ENCODE results near the gene PDZD2.
A peak's percentile ranks its signal among the peaks of the same experiment; 100 is the strongest.
"Not testable (repeated sequence)": the region's sequence is repeated elsewhere in the genome, so short reads cannot be mapped to it uniquely, and the experiment has no call there.

The PDZD2 gene

DNA sequence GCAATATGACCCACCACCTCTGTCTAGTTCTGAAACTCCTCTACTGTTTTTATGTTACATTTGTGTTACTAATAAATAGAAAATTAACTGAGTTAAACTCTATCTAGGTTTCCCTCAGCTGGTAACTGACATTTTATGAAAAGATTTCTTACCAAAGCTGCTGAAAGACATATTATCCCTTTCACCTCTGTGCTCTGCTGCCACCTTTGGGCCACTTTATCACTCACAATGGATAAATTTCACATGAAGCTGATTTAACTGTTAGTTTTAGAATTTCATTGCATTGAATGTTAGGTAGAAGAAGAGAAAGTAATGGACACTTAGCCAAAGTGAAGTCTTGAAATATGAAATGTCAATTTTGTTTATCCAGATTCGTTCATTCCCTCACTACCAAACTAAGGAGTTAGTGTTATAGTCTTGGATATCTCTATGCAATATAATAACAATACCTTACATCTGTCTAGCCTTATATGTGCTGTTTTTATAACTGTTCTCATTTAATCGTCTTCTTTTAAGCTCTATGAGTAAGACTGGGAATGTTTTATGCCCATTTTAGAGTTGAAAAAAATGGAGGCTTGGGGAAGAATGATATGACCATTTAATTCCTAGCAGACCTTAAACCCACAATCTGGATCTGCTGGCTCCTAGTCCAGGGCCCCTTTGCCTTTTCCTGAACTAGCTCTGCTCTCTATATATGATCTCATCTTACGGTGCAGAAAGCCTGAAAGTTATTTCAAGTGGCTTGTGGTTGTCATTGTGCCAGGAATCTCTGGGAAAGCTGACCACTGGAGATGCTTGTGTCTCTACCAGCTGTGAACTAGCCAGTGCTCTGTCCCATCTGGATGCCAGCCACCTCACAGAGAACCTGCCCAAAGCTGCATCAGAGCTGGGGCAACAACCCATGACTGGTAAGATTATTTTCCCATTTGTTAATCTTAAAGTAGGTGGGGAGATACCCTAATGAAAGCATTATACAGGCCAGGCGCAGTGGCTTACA lies 438.1 kb downstream of the PDZD2 start:
- Histone ChIP-seq H3K4me3 (ENCODE audit: low read length) (no peak overlapping the region), H3K27me3 (ENCODE audit: low read depth, low read length) (no peaks in the 10 kb centered on the region), H3K27ac (ENCODE audit: low read length) (no peak overlapping the region), H3K9ac (ENCODE audit: low read length) (no peak overlapping the region), H3K9me3 (ENCODE audit: insufficient read depth, low read length) (no peaks in the 10 kb centered on the region), H3K4me2 (ENCODE audit: low read length) (no peak overlapping the region), H3K36me3 (replicated peaks; ENCODE audit: low read depth, low read length) (no peaks in the 10 kb centered on the region), H3K79me2 (ENCODE audit: low read length) (no peaks in the 10 kb centered on the region), H3K4me1 (ENCODE audit: low read length) (no peaks in the 10 kb centered on the region), H4K20me1 (ENCODE audit: insufficient read depth, low read length) (no peaks in the 10 kb centered on the region), H2AFZ (ENCODE audit: low read depth, low read length) (no peak overlapping the region)
- no peak for TF ChIP-seq EZH2phosphoT487 (IDR thresholded peaks at IDR 0.05; ENCODE audit: low read depth)
- TF ChIP-seq, protein P1, sequence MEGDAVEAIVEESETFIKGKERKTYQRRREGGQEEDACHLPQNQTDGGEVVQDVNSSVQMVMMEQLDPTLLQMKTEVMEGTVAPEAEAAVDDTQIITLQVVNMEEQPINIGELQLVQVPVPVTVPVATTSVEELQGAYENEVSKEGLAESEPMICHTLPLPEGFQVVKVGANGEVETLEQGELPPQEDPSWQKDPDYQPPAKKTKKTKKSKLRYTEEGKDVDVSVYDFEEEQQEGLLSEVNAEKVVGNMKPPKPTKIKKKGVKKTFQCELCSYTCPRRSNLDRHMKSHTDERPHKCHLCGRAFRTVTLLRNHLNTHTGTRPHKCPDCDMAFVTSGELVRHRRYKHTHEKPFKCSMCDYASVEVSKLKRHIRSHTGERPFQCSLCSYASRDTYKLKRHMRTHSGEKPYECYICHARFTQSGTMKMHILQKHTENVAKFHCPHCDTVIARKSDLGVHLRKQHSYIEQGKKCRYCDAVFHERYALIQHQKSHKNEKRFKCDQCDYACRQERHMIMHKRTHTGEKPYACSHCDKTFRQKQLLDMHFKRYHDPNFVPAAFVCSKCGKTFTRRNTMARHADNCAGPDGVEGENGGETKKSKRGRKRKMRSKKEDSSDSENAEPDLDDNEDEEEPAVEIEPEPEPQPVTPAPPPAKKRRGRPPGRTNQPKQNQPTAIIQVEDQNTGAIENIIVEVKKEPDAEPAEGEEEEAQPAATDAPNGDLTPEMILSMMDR (IDR thresholded peaks at IDR 0.05; ENCODE audit: low read depth, low read length): peak; percentile 84

DNA sequence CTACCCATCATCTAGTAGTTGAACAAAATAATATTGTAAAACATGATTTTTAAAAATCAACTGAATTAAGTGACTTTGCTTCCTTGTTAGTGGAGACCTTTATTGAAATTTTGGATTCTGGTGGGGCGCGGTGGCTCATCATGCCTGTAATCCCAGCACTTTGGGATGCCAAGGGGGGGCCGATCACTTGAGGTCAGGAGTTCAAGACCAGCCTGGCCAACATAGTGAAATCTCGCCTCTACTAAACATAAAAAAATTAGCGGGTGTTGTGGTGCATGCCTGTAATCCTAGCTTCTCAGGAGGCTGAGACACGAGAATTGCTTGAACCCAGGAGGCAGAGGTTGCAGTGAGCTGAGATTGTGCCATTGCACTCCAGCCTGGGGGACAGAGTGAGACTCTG lies 439.9 kb downstream of the PDZD2 start:
- H4K20me1 ChIP-seq (ENCODE audit: insufficient read depth, low read length); H3K4me2 ChIP-seq (ENCODE audit: low read length); H3K9me3 ChIP-seq (ENCODE audit: insufficient read depth, low read length); H3K36me3 ChIP-seq (replicated peaks; ENCODE audit: low read depth, low read length); H3K4me3 ChIP-seq (ENCODE audit: low read length); H3K4me1 ChIP-seq (ENCODE audit: low read length); H3K9ac ChIP-seq (ENCODE audit: low read length); H3K27ac ChIP-seq (ENCODE audit: low read length); H2AFZ ChIP-seq (ENCODE audit: low read depth, low read length); H3K79me2 ChIP-seq (ENCODE audit: low read length); H3K27me3 ChIP-seq (ENCODE audit: low read depth, low read length): not testable (repeated sequence)

DNA sequence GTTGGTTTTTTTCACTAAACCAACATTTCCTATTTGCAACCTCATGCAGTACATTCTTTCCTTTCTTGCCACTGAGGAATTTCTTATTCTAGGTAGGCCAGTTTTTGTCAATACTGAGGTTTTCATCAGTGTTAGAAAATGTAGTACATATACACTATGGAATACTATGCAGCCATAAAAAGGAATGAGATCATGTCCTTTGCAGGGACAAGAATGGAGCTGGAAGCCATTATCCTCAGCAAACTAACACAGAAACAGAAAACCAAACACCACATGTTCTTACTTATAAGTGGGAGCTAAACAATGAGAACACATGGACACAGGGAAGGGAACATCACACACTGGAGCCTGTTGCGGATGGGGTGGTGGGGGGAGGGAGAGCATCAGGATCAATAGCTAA lies 441.6 kb downstream of the PDZD2 start:
- H2AFZ ChIP-seq (ENCODE audit: low read depth, low read length); H3K4me2 ChIP-seq (ENCODE audit: low read length); H3K4me3 ChIP-seq (ENCODE audit: low read length); H3K79me2 ChIP-seq (ENCODE audit: low read length); H3K9ac ChIP-seq (ENCODE audit: low read length); H3K4me1 ChIP-seq (ENCODE audit: low read length); H4K20me1 ChIP-seq (ENCODE audit: insufficient read depth, low read length); H3K27me3 ChIP-seq (ENCODE audit: low read depth, low read length); H3K9me3 ChIP-seq (ENCODE audit: insufficient read depth, low read length); H3K27ac ChIP-seq (ENCODE audit: low read length); H3K36me3 ChIP-seq (replicated peaks; ENCODE audit: low read depth, low read length): not testable (repeated sequence)

DNA sequence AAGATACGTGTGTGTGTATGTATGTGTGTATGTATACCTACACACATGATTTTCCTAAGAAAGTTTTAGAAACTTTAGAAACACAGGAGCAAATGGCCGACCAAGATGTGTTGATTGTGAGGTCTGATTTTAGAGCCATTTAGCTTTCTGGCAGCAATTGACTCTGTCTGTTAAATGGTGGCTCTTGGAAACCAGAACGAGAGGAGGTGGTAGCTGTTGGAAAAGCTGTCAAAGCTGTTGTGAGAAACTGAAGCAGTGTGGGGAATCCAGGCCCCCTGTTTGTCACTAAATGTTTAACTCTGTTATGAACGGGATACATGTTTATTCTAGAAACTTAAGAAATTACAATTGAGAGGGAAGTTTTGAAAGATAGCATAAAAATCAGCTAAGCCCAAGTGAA lies 443.8 kb downstream of the PDZD2 start:
- Histone ChIP-seq H3K79me2 (ENCODE audit: low read length) (no peaks in the 10 kb centered on the region), H3K36me3 (replicated peaks; ENCODE audit: low read depth, low read length) (no peaks in the 10 kb centered on the region), H3K4me3 (ENCODE audit: low read length) (no peak overlapping the region), H3K9me3 (ENCODE audit: insufficient read depth, low read length) (no peaks in the 10 kb centered on the region), H2AFZ (ENCODE audit: low read depth, low read length) (no peak overlapping the region), H3K4me2 (ENCODE audit: low read length) (no peak overlapping the region), H3K27ac (ENCODE audit: low read length) (no peak overlapping the region), H3K9ac (ENCODE audit: low read length) (no peak overlapping the region), H4K20me1 (ENCODE audit: insufficient read depth, low read length) (no peaks in the 10 kb centered on the region), H3K27me3 (ENCODE audit: low read depth, low read length) (no peaks in the 10 kb centered on the region), H3K4me1 (ENCODE audit: low read length) (no peaks in the 10 kb centered on the region)
- TF ChIP-seq, protein P1 (IDR thresholded peaks at IDR 0.05; ENCODE audit: low read depth, low read length): no peak
- no peak for TF ChIP-seq EZH2phosphoT487 (IDR thresholded peaks at IDR 0.05; ENCODE audit: low read depth)

DNA sequence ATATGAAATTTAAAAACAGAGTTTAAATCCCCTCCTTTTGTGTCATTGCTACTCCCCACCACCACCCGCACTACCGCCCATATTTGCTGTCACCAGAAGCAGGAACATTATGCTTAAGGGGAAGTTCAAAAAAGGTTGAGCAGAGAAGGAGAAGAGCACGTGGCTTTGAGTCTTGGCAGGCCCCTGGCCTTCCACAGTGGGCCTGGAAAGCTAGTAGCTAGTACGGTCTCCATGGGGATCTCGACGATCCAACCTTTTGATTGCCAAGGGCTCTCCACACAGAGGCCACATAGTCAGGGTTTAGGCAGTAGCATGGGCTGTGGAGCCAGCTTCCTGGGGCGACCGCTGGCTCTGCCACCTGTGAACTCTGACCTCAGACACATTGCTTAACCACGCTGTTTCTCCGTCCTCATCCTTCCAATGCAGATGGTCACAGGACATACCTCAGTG lies 445.1 kb downstream of the PDZD2 start:
- Histone ChIP-seq H4K20me1 (ENCODE audit: insufficient read depth, low read length) (no peaks in the 10 kb centered on the region), H3K9ac (ENCODE audit: low read length) (no peak overlapping the region), H3K4me1 (ENCODE audit: low read length) (no peaks in the 10 kb centered on the region), H3K27me3 (ENCODE audit: low read depth, low read length) (no peaks in the 10 kb centered on the region), H3K27ac (ENCODE audit: low read length) (no peak overlapping the region), H3K4me2 (ENCODE audit: low read length) (no peak overlapping the region), H3K4me3 (ENCODE audit: low read length) (no peak overlapping the region), H3K79me2 (ENCODE audit: low read length) (no peaks in the 10 kb centered on the region), H3K9me3 (ENCODE audit: insufficient read depth, low read length) (no peaks in the 10 kb centered on the region), H3K36me3 (replicated peaks; ENCODE audit: low read depth, low read length) (no peaks in the 10 kb centered on the region), H2AFZ (ENCODE audit: low read depth, low read length) (no peak overlapping the region)
- no peak for TF ChIP-seq EZH2phosphoT487 (IDR thresholded peaks at IDR 0.05; ENCODE audit: low read depth)
- TF ChIP-seq, protein P1 (IDR thresholded peaks at IDR 0.05; ENCODE audit: low read depth, low read length): no peak

All from OCI-LY3 (cell line).